Skeletal muscle satellite cell (primary cell): ENCODE data around the gene EIF4EBP2.

Experiments used
- H3K27me3 ChIP-seq: 2 replicates; pipeline ENCODE4 v1.7.0; 2013; ENCODE audit warnings: low read length; ENCODE audit not compliant: control insufficient read depth, insufficient read depth
- H3K36me3 ChIP-seq: 2 replicates; pipeline ENCODE4 v1.7.0; 2013; ENCODE audit warnings: mild to moderate bottlenecking, control low read depth, low read length; ENCODE audit not compliant: insufficient read depth
- H3K4me1 ChIP-seq: 2 replicates; pipeline ENCODE4 v1.7.0; 2013; ENCODE audit warnings: low read length; ENCODE audit not compliant: control insufficient read depth, insufficient read depth
- H3K4me2 ChIP-seq: 2 replicates; pipeline ENCODE4 v1.7.0; 2013; ENCODE audit warnings: mild to moderate bottlenecking, low read length
- H3K4me3 ChIP-seq: 2 replicates; pipeline ENCODE4 v1.7.0; 2013; ENCODE audit warnings: low read length
- H3K9ac ChIP-seq: 2 replicates; pipeline ENCODE4 v1.7.0; 2013; ENCODE audit warnings: mild to moderate bottlenecking, low read depth, low read length, moderate library complexity
- H3K9me3 ChIP-seq: replicated peaks from 2 replicates; pipeline ENCODE4 v1.7.0; 2013; ENCODE audit warnings: mild to moderate bottlenecking, control low read depth, low read length

EIF4EBP2 gene

GRCh38 chr10:70367195-70367796 lies 36.6 kb upstream of the EIF4EBP2 start:
- H3K27me3 ChIP-seq: no peaks in the 10 kb centered on the region
- no peak overlapping the region for H3K4me3 ChIP-seq
- no peak overlapping the region for H3K4me2 ChIP-seq
- no peaks in the 10 kb centered on the region for H3K36me3 ChIP-seq
- no peaks in the 10 kb centered on the region for H3K9me3 ChIP-seq
- H3K9ac ChIP-seq: no peak overlapping the region
- H3K4me1 ChIP-seq: peaks cover 14% of the 10 kb centered on the region

- Histone ChIP-seq H3K27me3 (no peaks in the 10 kb centered on the region), H3K36me3 (no peaks in the 10 kb centered on the region), H3K4me1 (peaks cover 6% of the 10 kb centered on the region), H3K9me3 (no peaks in the 10 kb centered on the region), H3K4me2 (no peak overlapping the region), H3K4me3 (no peak overlapping the region), H3K9ac (no peak overlapping the region)
Observed at GRCh38 chr10:70368774-70369482, 35.0 kb upstream of the EIF4EBP2 start.

- H3K9me3 ChIP-seq: no peaks in the 10 kb centered on the region
- peaks cover 3% of the 10 kb centered on the region for H3K4me1 ChIP-seq
- H3K9ac ChIP-seq: no peak overlapping the region
- H3K4me3 ChIP-seq: no peak overlapping the region
- no peak overlapping the region for H3K4me2 ChIP-seq
- H3K27me3 ChIP-seq: no peaks in the 10 kb centered on the region
- H3K36me3 ChIP-seq: no peaks in the 10 kb centered on the region
Observed at GRCh38 chr10:70369498-70370018, 34.4 kb upstream of the EIF4EBP2 start.

- Histone ChIP-seq H3K27me3 (no peaks in the 10 kb centered on the region), H3K9ac (no peak overlapping the region), H3K4me1 (peaks cover 3% of the 10 kb centered on the region), H3K9me3 (no peaks in the 10 kb centered on the region), H3K36me3 (no peaks in the 10 kb centered on the region), H3K4me3 (no peak overlapping the region), H3K4me2 (no peak overlapping the region)
Observed at GRCh38 chr10:70370766-70371165, 33.2 kb upstream of the EIF4EBP2 start.

GRCh38 chr10:70371846-70372245 lies 32.1 kb upstream of the EIF4EBP2 start:
- H3K9ac ChIP-seq: no peak overlapping the region
- H3K4me3 ChIP-seq: no peak overlapping the region
- no peaks in the 10 kb centered on the region for H3K9me3 ChIP-seq
- no peaks in the 10 kb centered on the region for H3K27me3 ChIP-seq
- no peaks in the 10 kb centered on the region for H3K36me3 ChIP-seq
- no peak overlapping the region for H3K4me2 ChIP-seq
- peaks cover 5% of the 10 kb centered on the region for H3K4me1 ChIP-seq

- H3K9me3 ChIP-seq: no peaks in the 10 kb centered on the region
- no peaks in the 10 kb centered on the region for H3K36me3 ChIP-seq
- no peak overlapping the region for H3K4me3 ChIP-seq
- no peaks in the 10 kb centered on the region for H3K27me3 ChIP-seq
- H3K4me1 ChIP-seq: peaks cover 19% of the 10 kb centered on the region
- H3K9ac ChIP-seq: no peak overlapping the region
- H3K4me2 ChIP-seq: no peak overlapping the region
Observed at GRCh38 chr10:70374775-70375614, 28.9 kb upstream of the EIF4EBP2 start.

GRCh38 chr10:70376436-70377378 lies 27.2 kb upstream of the EIF4EBP2 start:
- H3K4me2 ChIP-seq: no peak overlapping the region
- H3K4me1 ChIP-seq: peaks cover 26% of the 10 kb centered on the region

GRCh38 chr10:70378122-70378521 lies 25.8 kb upstream of the EIF4EBP2 start:
- no peak overlapping the region for H3K4me3 ChIP-seq
- H3K9ac ChIP-seq: no peak overlapping the region
- no peaks in the 10 kb centered on the region for H3K36me3 ChIP-seq
- H3K27me3 ChIP-seq: no peaks in the 10 kb centered on the region
- H3K4me2 ChIP-seq: peak overlapping the region; percentile 43
- H3K9me3 ChIP-seq: no peaks in the 10 kb centered on the region
- H3K4me1 ChIP-seq: peaks cover 34% of the 10 kb centered on the region

More at GRCh38 chr10:70376436-70377378, 27.2 kb upstream of the EIF4EBP2 start:
- Histone ChIP-seq H3K9me3 (no peaks in the 10 kb centered on the region), H3K4me3 (no peak overlapping the region), H3K36me3 (no peaks in the 10 kb centered on the region), H3K27me3 (no peaks in the 10 kb centered on the region), H3K9ac (no peak overlapping the region)

GRCh38 chr10:70379581-70380176 lies 24.3 kb upstream of the EIF4EBP2 start:
- no peak overlapping the region for H3K9ac ChIP-seq
- no peaks in the 10 kb centered on the region for H3K27me3 ChIP-seq
- no peak overlapping the region for H3K4me3 ChIP-seq
- no peaks in the 10 kb centered on the region for H3K36me3 ChIP-seq
- H3K4me1 ChIP-seq: peaks cover 34% of the 10 kb centered on the region
- H3K9me3 ChIP-seq: no peaks in the 10 kb centered on the region
- H3K4me2 ChIP-seq: no peak overlapping the region

GRCh38 chr10:70380350-70381135 lies 23.4 kb upstream of the EIF4EBP2 start:
- H3K4me1 ChIP-seq: peaks cover 34% of the 10 kb centered on the region
- H3K9ac ChIP-seq: no peak overlapping the region
- no peak overlapping the region for H3K4me2 ChIP-seq
- H3K4me3 ChIP-seq: no peak overlapping the region
- no peaks in the 10 kb centered on the region for H3K27me3 ChIP-seq
- no peaks in the 10 kb centered on the region for H3K36me3 ChIP-seq
- no peaks in the 10 kb centered on the region for H3K9me3 ChIP-seq
